H9 (cell line): Measurements from ENCODE around the gene RRP12. TPM values are rescaled to one million over a fixed set of nuclear protein-coding genes. Genes with fewer than 3 reads are reported as not detected.

Experiments used
- DNase-seq: peaks from one replicate; pipeline ENCODE4 v3.0.0-alpha.2; 2017
- H2AFZ ChIP-seq: one replicate; pipeline ENCODE4 v1.6.1; 2013; ENCODE audit warnings: mild to moderate bottlenecking, low read length, control low read depth, moderate library complexity
- H2AK5ac ChIP-seq: 2 replicates; pipeline ENCODE4 v1.6.1; 2013; ENCODE audit warnings: low read length, control low read depth, mixed read lengths; ENCODE audit not compliant: insufficient read length
- H2BK120ac ChIP-seq: one replicate; pipeline ENCODE4 v1.6.1; 2013; ENCODE audit warnings: low read depth, mild to moderate bottlenecking, low read length, control low read depth, inconsistent platforms; ENCODE audit not compliant: poor library complexity, severe bottlenecking
- H2BK12ac ChIP-seq: 2 replicates; pipeline ENCODE4 v1.6.1; 2013; ENCODE audit warnings: low read length, control low read depth, mixed read lengths, low read depth; ENCODE audit not compliant: insufficient read length
- H2BK15ac ChIP-seq: 2 replicates; pipeline ENCODE4 v1.6.1; 2013; ENCODE audit warnings: low read depth, low read length, control low read depth
- H2BK20ac ChIP-seq: one replicate; pipeline ENCODE4 v1.6.1; 2013; ENCODE audit warnings: low read depth, mild to moderate bottlenecking, low read length, control low read depth, inconsistent platforms; ENCODE audit not compliant: poor library complexity, severe bottlenecking
- H2BK5ac ChIP-seq: 2 replicates; pipeline ENCODE4 v1.6.1; 2013; ENCODE audit warnings: low read length, control low read depth, mixed read lengths; ENCODE audit not compliant: insufficient read length
- H3K14ac ChIP-seq: 2 replicates; pipeline ENCODE4 v1.6.1; 2013; ENCODE audit warnings: low read length, control low read depth; ENCODE audit not compliant: insufficient read depth
- H3K18ac ChIP-seq: 2 replicates; pipeline ENCODE4 v1.6.1; 2013; ENCODE audit warnings: low read depth, mild to moderate bottlenecking, mixed read lengths, low read length, control low read depth; ENCODE audit not compliant: insufficient read length
- H3K23ac ChIP-seq: 2 replicates; pipeline ENCODE4 v1.6.1; 2013; ENCODE audit warnings: low read length, control low read depth, mixed read lengths, low read depth; ENCODE audit not compliant: insufficient read length
- H3K23me2 ChIP-seq: 2 replicates; pipeline ENCODE4 v1.6.1; 2013; ENCODE audit warnings: low read depth, mild to moderate bottlenecking, mixed read lengths, low read length, control low read depth; ENCODE audit not compliant: insufficient read length, poor library complexity, severe bottlenecking
- H3K27ac ChIP-seq: 2 replicates; pipeline ENCODE4 v1.5.1; 2013; ENCODE audit warnings: low read length, control low read depth, mixed read lengths, low read depth; ENCODE audit not compliant: insufficient read length
- H3K27me3 ChIP-seq: 2 replicates; pipeline ENCODE4 v1.6.1; 2013; ENCODE audit warnings: low read length, control low read depth, inconsistent platforms; ENCODE audit not compliant: insufficient read depth
- H3K4ac ChIP-seq: 2 replicates; pipeline ENCODE4 v1.6.1; 2013; ENCODE audit warnings: low read depth, mild to moderate bottlenecking, control low read depth, inconsistent platforms, low read length, moderate library complexity
- H3K4me1 ChIP-seq: 2 replicates; pipeline ENCODE4 v1.6.1; 2013; ENCODE audit warnings: low read length, control low read depth, inconsistent platforms; ENCODE audit not compliant: insufficient read depth
- H3K4me2 ChIP-seq: 2 replicates; pipeline ENCODE4 v1.6.1; 2013; ENCODE audit warnings: low read length, control low read depth, mixed read lengths; ENCODE audit not compliant: insufficient read length, insufficient read depth
- H3K56ac ChIP-seq: 2 replicates; pipeline ENCODE4 v1.6.1; 2013; ENCODE audit warnings: low read depth, mild to moderate bottlenecking, mixed read lengths, low read length, control low read depth; ENCODE audit not compliant: insufficient read length
- H3K79me1 ChIP-seq: 2 replicates; pipeline ENCODE4 v1.6.1; 2013; ENCODE audit warnings: low read depth, mild to moderate bottlenecking, moderate library complexity, low read length, control low read depth, inconsistent platforms; ENCODE audit not compliant: insufficient read depth, poor library complexity, severe bottlenecking
- H3K79me2 ChIP-seq: 2 replicates; pipeline ENCODE4 v1.6.1; 2013; ENCODE audit warnings: low read length, control low read depth, inconsistent platforms; ENCODE audit not compliant: insufficient read depth
- H3K9ac ChIP-seq: 2 replicates; pipeline ENCODE4 v1.6.1; 2013; ENCODE audit warnings: low read length, control low read depth, mixed read lengths; ENCODE audit not compliant: insufficient read length; ENCODE audit errors: extremely low read depth
- H3K9me3 ChIP-seq: one replicate; pipeline ENCODE4 v1.6.1; 2013; ENCODE audit warnings: low read depth, low read length, inconsistent platforms; ENCODE audit not compliant: control insufficient read depth
- H3T11ph ChIP-seq: one replicate; pipeline ENCODE4 v1.6.1; 2013; ENCODE audit warnings: mild to moderate bottlenecking, low read length, control low read depth, inconsistent platforms
- H4K20me1 ChIP-seq: one replicate; pipeline ENCODE4 v1.6.1; 2013; ENCODE audit not compliant: control insufficient read depth, insufficient read length, insufficient read depth
- H4K5ac ChIP-seq: 2 replicates; pipeline ENCODE4 v1.6.1; 2013; ENCODE audit warnings: low read depth, mild to moderate bottlenecking, mixed read lengths, low read length, control low read depth; ENCODE audit not compliant: insufficient read length
- H4K8ac ChIP-seq: replicated peaks from 2 replicates; pipeline ENCODE4 v1.6.1; 2013; ENCODE audit warnings: low read length, control low read depth, mixed read lengths, low read depth; ENCODE audit not compliant: insufficient read length
- H4K91ac ChIP-seq: 2 replicates; pipeline ENCODE4 v1.6.1; 2013; ENCODE audit warnings: low read depth, mild to moderate bottlenecking, moderate library complexity, mixed read lengths, low read length, control low read depth; ENCODE audit not compliant: insufficient read length
- H3K27ac Mint-ChIP-seq, 3 experiments: 2 replicates in 2 of 3; 3 replicates in 1 of 3; pipeline ENCODE4 v1.8.0; 2020 to 2021; ENCODE audit warnings: mixed read lengths in 3 of 3, mild to moderate bottlenecking in 1 of 3, moderate library complexity in 1 of 3
- H3K27me3 Mint-ChIP-seq: 2 replicates; pipeline ENCODE4 v1.8.0; 2021; ENCODE audit warnings: low read depth, mild to moderate bottlenecking, moderate library complexity, mixed read lengths
- H3K36me3 Mint-ChIP-seq, 3 experiments: 2 replicates in 2 of 3; 3 replicates in 1 of 3; pipeline ENCODE4 v1.8.0; 2020 to 2021; ENCODE audit warnings: low read depth in 3 of 3, mixed read lengths in 3 of 3; ENCODE audit not compliant: insufficient read depth in 1 of 3
- H3K4me1 Mint-ChIP-seq, 2 experiments: 2 replicates each; pipeline ENCODE4 v1.8.0; 2020; ENCODE audit warnings: mixed read lengths in 2 of 2
- H3K4me3 Mint-ChIP-seq, 2 experiments: 2 replicates in 1 of 2; 3 replicates in 1 of 2; pipeline ENCODE4 v1.8.0; 2020 to 2021; ENCODE audit warnings: mild to moderate bottlenecking in 2 of 2, mixed read lengths in 2 of 2, moderate library complexity in 1 of 2
- H3K9me3 Mint-ChIP-seq, 2 experiments: 2 replicates in 1 of 2; 3 replicates in 1 of 2; pipeline ENCODE4 v1.8.0; 2020; ENCODE audit warnings: mild to moderate bottlenecking in 2 of 2, mixed read lengths in 2 of 2, moderate library complexity in 1 of 2
- CTCF ChIP-seq: fragments of 200-600 bp; sonication (generic); conservative IDR thresholded peaks from 3 replicates; pipeline ENCODE4 v1.8.0; 2021; ENCODE audit warnings: antibody characterized with exemption, mild to moderate bottlenecking
- WGBS: extraction: QIAGEN DNeasy Blood & Tissue Kit; methylation state at CpG from one replicate; pipeline ENCODE4 v1.1.7; 2013; ENCODE audit warnings: missing lambda C conversion rate, low lambda C conversion rate, mixed read lengths; ENCODE audit not compliant: insufficient read length; ENCODE audit errors: extremely low coverage; 5-methylcytosine and 5-hydroxymethylcytosine counted together
- total RNA-seq: library from RNA; stranded (reverse); gene quantifications from 2 replicates; pipeline ENCODE4 v1.2.1, GENCODE V29; 2021

Gene RRP12
- total RNA-seq, 1 experiment from 2014 or later, result 71.6 TPM

GRCh38 chr10:97307866-97308780, 93.0 kb downstream of the RRP12 start:
- no peaks in the 10 kb centered on the region for H3K4me1 Mint-ChIP-seq
- no peak overlapping the region for H3K4me3 Mint-ChIP-seq
- no CpG with 5 or more reads among the region's 10 CpGs for WGBS
- H3K36me3 Mint-ChIP-seq, result no peaks in the 10 kb centered on the region
- H3K9ac ChIP-seq, result no peak overlapping the region
- no peak overlapping the region for H3K27ac Mint-ChIP-seq
- H2BK20ac ChIP-seq, result no peak overlapping the region
- H3K4me1 ChIP-seq, result no peaks in the 10 kb centered on the region
- no peak overlapping the region for H4K5ac ChIP-seq
- H3K4me2 ChIP-seq, result no peak overlapping the region
- no peak overlapping the region for H4K91ac ChIP-seq
- no peak overlapping the region for H3K56ac ChIP-seq
- H4K20me1 ChIP-seq, result no peaks in the 10 kb centered on the region
- DNase-seq, result no peak
- H3K27me3 ChIP-seq, result no peaks in the 10 kb centered on the region
- no peak overlapping the region for H4K8ac ChIP-seq
- H3K18ac ChIP-seq, result no peak overlapping the region
- H3K79me2 ChIP-seq, result no peaks in the 10 kb centered on the region
- no peak overlapping the region for H2AFZ ChIP-seq
- H2AK5ac ChIP-seq, result no peak overlapping the region
- no peak overlapping the region for H2BK5ac ChIP-seq
- no peak overlapping the region for H3K4ac ChIP-seq
- no peaks in the 10 kb centered on the region for H3K9me3 ChIP-seq
- H2BK15ac ChIP-seq, result no peak overlapping the region
- H2BK120ac ChIP-seq, result no peak overlapping the region
- H3K9me3 Mint-ChIP-seq, result no peaks in the 10 kb centered on the region
- H3K14ac ChIP-seq, result no peak overlapping the region
- no peaks in the 10 kb centered on the region for H3K79me1 ChIP-seq
- TF ChIP-seq CTCF, result no peak
- H3K27me3 Mint-ChIP-seq, result no peaks in the 10 kb centered on the region
- H3K27ac ChIP-seq, result no peak overlapping the region
- no peak overlapping the region for H3K23ac ChIP-seq
- H3T11ph ChIP-seq, result no peak overlapping the region
- no peaks in the 10 kb centered on the region for H3K23me2 ChIP-seq
- no peak overlapping the region for H2BK12ac ChIP-seq
